ENCODE data around the gene NOC4L. TPM values are rescaled to one million over a fixed set of nuclear protein-coding genes. Genes with fewer than 3 reads are reported as not detected.

The NOC4L gene
- total RNA-seq, 1 experiment from 2014 or later, result 41.4 TPM

GRCh38 chr12:132176385-132176919, 32.2 kb downstream of the NOC4L start:
- CTCF ChIA-PET, result interaction anchor here (0.8 to 1.3 kb wide), 4 partner anchors 19 to 238 kb away, joined by 3 to 4 read pairs (median 3); no protein-coding TSS in a partner anchor
- Mint-ChIP-seq H3K27ac (no peak overlapping the region), H3K36me3 (no peaks in the 10 kb centered on the region), H3K4me1 (peaks cover 8% of the 10 kb centered on the region), H3K27me3 (ENCODE audit: low read depth) (peaks cover 47% of the 10 kb centered on the region), H3K9me3 (peaks cover 6% of the 10 kb centered on the region), H3K4me3 (no peak overlapping the region)
- TF ChIP-seq ZNF138 (CRISPR knock-in tag; conservative IDR thresholded peaks at IDR 0.05) (no peak), AR (CRISPR knock-in tag; IDR thresholded peaks at IDR 0.05) (no peak), PRRX2 (CRISPR knock-in tag; IDR thresholded peaks at IDR 0.05) (no peak), SMAD3 (CRISPR knock-in tag; IDR thresholded peaks at IDR 0.05; ENCODE audit: borderline replicate concordance) (no peak), ETV6 (CRISPR knock-in tag; IDR thresholded peaks at IDR 0.05) (no peak), ZNF416 (CRISPR knock-in tag; IDR thresholded peaks at IDR 0.05) (no peak), ZNF317 (CRISPR knock-in tag; IDR thresholded peaks at IDR 0.05; ENCODE audit: borderline replicate concordance, low read depth) (no peak), CREB1 (CRISPR knock-in tag; IDR thresholded peaks at IDR 0.05) (no peak), ZMAT4 (CRISPR knock-in tag; IDR thresholded peaks at IDR 0.05) (no peak), NFYB (CRISPR knock-in tag; conservative IDR thresholded peaks at IDR 0.05; ENCODE audit: low read depth) (no peak), NFE2L1 (CRISPR knock-in tag; IDR thresholded peaks at IDR 0.05) (no peak), ZNF219 (CRISPR knock-in tag; IDR thresholded peaks at IDR 0.05; ENCODE audit: borderline replicate concordance) (no peak), TCF7 (CRISPR knock-in tag; IDR thresholded peaks at IDR 0.05; ENCODE audit: low read depth) (no peak), ATF2 (CRISPR knock-in tag; IDR thresholded peaks at IDR 0.05; ENCODE audit: borderline replicate concordance, low read depth) (no peak), PRDM15 (CRISPR knock-in tag; IDR thresholded peaks at IDR 0.05) (no peak), ZNF396 (CRISPR knock-in tag; IDR thresholded peaks at IDR 0.05; ENCODE audit: borderline replicate concordance) (no peak), MLX (CRISPR knock-in tag; IDR thresholded peaks at IDR 0.05) (no peak), ATF3 (CRISPR knock-in tag; conservative IDR thresholded peaks at IDR 0.05) (no peak), OVOL2 (CRISPR knock-in tag; IDR thresholded peaks at IDR 0.05; ENCODE audit: borderline replicate concordance) (no peak)
- DNase-seq (ENCODE audit: low spot score) (no peak), ATAC-seq (no peak)
- POLR2A ChIA-PET, result no interaction called here
